ENCODE data around the gene OVAAL. TPM values are rescaled to one million over a fixed set of nuclear protein-coding genes. Genes with fewer than 3 reads are reported as not detected.

Gene OVAAL
- total and polyA plus RNA-seq, 9 of the 15 experiments (the other 6 are each of a cell fraction or from before 2014, with no cell fraction given), result 0.04 to 0.18 (median 0.08) TPM; not detected in 4

- TF ChIP-seq ZSCAN32 (CRISPR knock-in tag; IDR thresholded peaks at IDR 0.05) (no peak), TRIM25 (IDR thresholded peaks at IDR 0.05; ENCODE audit: borderline replicate concordance) (no peak), SMARCC2 (IDR thresholded peaks at IDR 0.05; ENCODE audit: low read depth) (peak; percentile 44; the same call in 1 of the 2 replicates), FOSL1 (tag; conservative IDR thresholded peaks at IDR 0.05) (peak; percentile 86)
- TF ChIP-seq, protein P1, sequence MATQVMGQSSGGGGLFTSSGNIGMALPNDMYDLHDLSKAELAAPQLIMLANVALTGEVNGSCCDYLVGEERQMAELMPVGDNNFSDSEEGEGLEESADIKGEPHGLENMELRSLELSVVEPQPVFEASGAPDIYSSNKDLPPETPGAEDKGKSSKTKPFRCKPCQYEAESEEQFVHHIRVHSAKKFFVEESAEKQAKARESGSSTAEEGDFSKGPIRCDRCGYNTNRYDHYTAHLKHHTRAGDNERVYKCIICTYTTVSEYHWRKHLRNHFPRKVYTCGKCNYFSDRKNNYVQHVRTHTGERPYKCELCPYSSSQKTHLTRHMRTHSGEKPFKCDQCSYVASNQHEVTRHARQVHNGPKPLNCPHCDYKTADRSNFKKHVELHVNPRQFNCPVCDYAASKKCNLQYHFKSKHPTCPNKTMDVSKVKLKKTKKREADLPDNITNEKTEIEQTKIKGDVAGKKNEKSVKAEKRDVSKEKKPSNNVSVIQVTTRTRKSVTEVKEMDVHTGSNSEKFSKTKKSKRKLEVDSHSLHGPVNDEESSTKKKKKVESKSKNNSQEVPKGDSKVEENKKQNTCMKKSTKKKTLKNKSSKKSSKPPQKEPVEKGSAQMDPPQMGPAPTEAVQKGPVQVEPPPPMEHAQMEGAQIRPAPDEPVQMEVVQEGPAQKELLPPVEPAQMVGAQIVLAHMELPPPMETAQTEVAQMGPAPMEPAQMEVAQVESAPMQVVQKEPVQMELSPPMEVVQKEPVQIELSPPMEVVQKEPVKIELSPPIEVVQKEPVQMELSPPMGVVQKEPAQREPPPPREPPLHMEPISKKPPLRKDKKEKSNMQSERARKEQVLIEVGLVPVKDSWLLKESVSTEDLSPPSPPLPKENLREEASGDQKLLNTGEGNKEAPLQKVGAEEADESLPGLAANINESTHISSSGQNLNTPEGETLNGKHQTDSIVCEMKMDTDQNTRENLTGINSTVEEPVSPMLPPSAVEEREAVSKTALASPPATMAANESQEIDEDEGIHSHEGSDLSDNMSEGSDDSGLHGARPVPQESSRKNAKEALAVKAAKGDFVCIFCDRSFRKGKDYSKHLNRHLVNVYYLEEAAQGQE (IDR thresholded peaks at IDR 0.05; ENCODE audit: borderline replicate concordance), result 0 out of 2 replicates have a peak, but pooled peaks have one; percentile 15
- TF ChIP-seq, protein P1 (CRISPR knock-in tag; IDR thresholded peaks at IDR 0.05; ENCODE audit: low read depth), result no peak
These were observed 52.5 kb downstream of the OVAAL start (continued) for GRCh38 chr1:180611016-180611930.
